HG02884 (cell line): ENCODE data around the gene UAP1L1.

ENCODE experiments used
- ATAC-seq: cut with Tn5 transposase; IDR thresholded peaks from one replicate; pipeline ENCODE4 v1.9.1; 2021; ENCODE audit warnings: mild to moderate bottlenecking, moderate library complexity; ENCODE audit not compliant: unreplicated experiment

UAP1L1 gene

DNA sequence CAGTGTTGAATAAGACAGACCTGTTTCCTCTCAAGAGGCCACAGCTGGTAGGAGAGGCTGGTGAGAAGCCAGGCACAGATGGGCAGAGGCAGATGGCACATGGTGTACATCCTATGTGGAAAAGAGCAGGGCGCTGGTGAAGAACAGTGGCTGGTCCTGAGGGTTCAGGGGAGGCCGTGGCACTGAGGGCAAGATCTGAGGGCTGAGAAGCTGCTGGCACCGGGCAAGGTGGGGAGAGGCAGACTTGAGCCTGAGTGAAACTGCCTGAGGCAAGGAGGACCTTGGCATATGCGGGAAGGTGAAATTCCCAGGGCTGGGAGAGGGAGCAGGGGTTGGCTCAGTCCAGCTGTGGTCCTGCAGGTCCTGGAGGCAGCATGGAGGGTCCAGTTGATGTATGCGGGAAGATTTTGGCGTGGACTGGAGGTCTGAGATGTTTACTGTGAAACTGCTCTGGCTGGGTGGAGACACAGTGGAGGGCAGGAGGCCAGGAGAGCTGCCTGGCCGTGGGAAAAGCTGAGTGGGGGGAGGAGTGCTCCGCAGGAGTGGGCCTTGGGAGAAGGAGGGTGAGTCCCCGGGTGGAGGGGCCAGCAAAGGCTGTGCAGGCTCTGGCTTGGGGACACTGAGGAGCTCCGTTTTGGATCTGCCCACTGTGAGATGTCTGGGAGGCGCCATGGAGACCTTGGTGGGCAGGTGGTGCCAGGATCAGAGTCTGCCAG is 12.1 kb downstream of the UAP1L1 start:
- no peak for ATAC-seq

DNA sequence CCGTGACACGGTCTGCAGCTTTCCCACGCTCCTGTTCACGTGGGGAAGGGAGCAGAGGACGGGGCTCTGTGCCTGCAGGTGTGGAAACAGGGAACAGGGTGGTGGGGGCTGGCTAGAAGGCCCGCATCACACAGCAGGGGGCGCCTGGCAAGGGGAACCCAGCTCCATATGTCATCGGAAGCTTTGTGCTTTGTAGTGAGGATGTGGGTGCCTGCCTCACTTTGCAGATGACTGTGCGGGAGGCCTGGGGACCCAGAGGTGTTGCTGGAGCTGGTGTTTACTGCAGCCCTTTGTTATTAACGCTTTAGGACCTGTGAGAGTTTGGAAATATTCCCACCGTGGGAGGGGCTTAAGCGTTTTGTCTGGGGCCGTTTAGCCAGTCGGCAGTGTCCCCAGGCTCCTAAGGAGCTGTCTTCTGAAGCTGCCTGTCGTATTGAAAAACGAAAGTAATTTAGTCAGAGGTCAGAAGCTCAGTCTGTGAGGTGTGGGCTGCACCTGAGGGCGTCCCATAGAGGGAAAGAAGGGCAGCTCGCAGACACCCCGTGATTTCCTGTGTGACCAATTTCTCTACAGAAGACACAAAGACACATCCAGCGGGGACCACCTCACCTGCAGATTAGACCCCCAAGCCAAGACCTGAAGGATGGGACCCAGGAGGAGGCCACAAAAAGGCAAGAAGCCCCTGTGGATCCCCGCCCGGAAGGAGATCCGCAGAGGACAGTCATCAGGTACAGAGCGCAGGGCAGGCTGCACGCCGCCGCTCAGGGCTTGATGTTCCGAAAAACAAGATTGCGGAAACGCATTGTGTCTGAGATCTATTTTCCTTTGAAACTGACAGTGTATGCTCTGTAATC is 18.6 kb downstream of the UAP1L1 start:
- ATAC-seq = peak; percentile 82

DNA sequence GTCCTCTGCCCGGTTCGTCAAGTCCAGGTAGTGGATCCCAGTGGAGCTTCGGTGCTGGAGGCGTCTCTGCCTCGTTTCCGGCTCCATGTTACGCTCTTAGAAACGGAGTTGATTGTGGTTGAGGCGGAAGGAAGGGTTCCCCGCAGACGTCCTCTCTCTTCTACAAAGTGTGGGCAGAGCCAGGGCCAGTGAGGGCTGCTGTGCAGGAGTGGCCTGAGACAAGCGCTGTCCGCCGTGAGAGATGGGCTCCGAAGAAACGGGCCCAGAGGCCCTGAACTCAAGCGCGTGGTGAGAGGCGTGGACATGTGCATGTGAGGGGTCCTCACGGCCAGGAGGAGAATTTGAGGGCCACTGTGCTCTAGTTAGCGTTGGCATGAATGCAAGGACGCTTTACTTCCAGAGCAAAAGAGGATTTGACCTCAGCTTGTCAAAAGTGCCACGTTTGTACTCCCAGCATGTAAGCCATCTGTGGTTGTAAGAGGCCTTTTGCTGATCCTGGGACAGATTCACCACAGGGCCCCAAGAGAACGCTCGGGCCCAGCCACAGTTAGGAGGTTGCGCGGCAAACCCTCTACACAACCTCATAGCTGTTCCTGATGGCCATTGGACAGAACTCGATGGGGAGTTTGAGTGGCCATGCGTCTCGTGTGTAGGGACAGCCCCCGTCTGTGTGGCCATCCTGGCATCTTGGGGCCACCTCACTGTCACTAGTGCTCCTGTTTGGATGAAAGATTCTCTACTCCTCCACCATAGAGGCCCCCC is 19.6 kb downstream of the UAP1L1 start:
- no peak for ATAC-seq

DNA sequence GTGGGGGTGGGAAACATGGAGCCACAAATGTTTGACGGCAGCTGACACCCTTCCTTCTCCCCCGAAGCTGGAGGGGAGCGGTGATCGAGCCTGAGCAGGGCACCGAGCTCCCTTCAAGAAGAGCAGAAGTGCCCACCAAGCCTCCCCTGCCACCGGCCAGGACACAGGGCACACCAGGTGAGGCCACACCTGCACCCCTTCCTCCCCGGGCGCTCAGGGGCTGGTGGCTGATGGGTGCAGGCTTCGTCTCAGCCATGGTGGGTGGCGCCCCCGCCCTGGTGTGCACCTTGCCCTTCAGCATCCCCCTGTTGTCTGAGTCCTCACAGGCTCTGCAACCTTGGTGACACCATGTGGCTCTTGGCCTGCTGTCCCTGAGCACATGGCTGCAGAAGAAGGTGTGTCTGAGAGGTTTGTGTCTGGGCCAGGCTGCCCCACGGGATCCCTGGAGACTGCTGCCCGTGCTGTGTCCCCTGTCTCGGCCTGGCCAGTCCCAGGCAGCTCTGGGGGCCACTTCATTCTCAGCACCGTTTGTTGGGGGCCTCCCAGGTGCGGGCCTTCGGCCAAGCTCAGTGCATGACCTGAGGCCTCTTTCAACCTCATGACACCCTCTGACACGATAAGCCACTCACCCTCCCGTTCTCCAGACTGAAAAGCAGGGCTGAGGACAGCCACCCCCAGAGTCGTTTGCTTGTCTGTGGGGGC is 20.6 kb downstream of the UAP1L1 start:
- no peak for ATAC-seq

DNA sequence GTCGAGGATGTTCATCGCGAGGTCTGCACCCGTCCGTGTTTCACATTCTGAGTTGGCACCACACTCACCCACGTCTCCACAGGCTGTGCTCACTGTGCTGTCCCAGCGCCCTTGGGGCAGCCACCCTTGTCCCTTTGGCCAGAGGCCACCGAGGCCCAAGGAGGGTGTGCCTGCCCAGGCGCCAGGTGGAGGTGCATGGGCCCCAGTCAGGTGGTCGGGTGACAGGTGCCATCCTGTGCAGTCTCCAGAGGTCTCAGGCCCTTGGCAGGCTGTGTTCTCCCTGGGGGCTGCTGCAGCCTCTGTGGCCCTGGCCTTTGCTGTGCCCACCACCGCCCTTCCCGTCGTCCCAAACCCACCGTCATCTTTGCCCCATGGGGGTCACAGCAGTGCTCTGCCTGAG is 21.9 kb downstream of the UAP1L1 start:
- ATAC-seq = no peak

DNA sequence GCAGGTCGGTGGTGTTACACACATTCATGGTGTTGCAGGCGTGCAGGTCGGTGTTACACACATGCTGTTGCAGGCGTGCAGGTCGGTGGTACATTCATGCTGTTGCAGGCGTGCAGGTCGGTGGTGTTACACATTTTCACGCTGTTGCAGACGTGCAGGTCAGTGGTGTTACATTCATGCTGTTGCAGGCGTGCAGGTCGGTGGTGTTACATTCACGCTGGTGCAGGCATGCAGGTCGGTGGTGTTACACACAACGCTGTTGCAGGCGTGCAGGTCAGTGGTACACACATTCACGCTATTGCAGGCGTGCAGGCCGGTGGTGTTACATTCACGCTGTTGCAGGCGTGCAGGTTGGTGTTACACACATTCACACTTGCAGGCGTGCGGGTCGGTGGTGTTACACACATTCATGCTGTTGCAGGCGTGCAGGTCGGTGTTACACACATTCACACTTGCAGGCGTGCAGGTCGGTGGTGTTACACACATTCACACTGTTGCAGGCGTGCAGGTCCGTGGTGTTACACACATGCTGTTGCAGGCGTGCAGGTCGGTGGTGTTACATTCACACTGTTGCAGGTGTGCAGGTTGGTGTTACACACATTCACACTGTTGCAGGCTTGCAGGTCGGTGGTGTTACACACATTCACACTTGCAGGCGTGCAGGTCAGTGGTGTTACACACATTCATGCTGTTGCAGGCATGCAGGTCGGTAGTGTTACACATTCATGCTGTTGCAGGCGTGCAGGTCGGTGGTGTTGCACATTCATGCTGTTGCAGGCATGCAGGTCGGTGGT is 26.1 kb downstream of the UAP1L1 start:
- no peak for ATAC-seq

DNA sequence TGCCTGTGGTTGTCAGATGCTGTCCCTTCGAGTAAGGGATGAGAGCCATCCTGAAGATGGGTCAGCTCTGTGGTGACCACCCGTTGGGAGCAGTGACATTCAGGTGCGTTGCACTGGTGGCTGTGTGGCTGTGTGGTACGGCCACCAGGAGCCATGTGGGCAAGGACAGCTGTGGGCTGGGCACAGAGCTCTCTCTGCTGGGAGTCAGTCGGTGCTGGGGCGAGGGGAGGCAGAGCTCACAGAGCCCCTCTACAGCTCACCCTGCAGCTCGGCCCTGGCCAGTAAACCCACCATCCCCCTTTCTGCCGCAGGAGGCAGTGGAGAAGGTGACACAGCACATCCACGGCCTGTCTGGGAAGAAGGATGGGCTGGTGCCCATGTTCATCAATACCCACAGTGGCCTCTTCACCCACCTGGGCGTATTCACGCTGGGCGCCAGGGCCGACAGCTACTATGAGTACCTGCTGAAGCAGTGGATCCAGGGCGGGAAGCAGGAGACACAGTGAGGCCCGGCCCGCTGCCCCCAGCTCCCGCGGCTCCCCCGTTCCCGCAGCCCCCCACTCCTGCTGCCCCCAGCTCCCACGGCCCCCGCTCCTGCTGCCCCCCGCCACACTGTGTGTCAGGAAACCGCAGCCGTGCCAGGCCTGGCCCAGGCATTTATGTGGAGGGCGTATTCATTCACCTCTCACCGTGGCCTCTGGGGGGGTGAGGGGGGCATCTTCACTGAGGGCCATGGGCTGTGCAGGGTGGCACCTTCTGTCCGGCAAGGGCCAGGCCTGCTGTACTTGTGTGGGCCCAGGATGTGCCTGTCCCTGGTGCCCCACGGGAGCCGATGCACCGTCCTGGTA is 28.7 kb downstream of the UAP1L1 start:
- no peak for ATAC-seq

DNA sequence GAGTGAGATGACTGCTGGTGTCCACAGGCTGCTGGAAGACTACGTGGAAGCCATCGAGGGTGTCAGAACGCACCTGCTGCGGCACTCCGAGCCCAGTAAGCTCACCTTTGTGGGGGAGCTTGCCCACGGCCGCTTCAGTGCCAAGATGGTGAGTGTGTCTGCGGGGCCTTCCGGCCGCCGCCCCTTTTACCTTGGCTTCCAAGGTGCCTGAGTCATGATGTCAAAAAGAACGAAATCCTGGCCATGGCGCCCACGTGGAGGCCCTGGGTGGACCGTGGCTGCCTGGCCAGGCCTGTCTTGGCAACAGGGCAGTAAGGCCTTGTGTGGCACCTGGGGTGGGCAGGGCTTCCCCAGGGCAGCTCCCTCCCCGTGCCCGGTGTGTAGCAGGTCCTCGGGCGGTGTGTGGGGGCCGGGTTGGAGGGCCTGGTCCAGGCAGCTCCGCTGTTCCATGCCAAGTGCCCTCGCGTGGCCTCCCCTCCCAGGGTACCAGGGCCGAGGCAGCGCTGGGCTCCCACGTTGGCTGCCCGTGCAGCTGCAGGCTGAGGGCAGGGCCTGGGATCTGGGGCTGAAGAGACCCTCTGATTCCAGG is 29.4 kb downstream of the UAP1L1 start:
- no peak for ATAC-seq

DNA sequence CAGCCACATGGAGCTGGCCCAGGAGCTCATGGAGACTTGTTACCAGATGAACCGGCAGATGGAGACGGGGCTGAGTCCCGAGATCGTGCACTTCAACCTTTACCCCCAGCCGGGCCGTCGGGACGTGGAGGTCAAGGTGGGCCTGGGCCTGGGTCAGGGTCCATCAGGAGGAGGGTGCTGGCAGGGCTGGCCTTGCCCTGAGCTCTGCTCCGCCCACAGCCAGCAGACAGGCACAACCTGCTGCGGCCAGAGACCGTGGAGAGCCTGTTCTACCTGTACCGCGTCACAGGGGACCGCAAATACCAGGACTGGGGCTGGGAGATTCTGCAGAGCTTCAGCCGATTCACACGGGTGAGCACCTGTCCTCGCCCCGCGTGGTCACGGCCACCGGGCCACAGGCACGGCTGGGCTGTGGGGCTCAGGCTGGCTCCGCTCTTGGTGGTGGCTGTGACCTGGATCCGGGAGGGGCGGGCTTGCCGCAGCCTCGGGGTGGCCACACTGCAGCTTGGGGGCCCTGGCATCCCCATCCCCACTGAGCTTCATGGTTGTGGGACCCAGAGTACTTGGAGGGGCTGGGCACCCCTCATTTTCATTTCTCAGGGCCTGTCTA is 30.1 kb downstream of the UAP1L1 start:
- no peak for ATAC-seq

DNA sequence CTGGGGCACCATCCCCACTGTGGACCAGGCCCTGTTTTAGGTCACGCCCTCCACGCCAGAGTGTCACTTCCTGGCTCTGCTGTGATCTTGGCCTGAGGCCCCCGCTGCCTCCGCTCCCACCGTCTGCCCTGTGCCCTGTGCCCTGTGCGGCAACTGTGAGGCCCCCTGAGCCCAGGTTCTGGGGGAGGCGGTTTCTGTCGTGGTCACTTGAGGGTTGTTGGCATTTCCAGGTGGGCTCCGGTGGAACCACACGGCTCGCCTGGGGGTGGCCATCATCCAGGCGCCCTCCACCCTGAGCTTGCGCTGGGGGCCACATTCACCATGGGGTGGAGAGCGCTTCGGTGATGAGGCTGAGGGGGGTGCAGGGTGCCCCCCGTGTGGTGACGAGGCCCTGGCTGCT is 30.7 kb downstream of the UAP1L1 start:
- no peak for ATAC-seq

DNA sequence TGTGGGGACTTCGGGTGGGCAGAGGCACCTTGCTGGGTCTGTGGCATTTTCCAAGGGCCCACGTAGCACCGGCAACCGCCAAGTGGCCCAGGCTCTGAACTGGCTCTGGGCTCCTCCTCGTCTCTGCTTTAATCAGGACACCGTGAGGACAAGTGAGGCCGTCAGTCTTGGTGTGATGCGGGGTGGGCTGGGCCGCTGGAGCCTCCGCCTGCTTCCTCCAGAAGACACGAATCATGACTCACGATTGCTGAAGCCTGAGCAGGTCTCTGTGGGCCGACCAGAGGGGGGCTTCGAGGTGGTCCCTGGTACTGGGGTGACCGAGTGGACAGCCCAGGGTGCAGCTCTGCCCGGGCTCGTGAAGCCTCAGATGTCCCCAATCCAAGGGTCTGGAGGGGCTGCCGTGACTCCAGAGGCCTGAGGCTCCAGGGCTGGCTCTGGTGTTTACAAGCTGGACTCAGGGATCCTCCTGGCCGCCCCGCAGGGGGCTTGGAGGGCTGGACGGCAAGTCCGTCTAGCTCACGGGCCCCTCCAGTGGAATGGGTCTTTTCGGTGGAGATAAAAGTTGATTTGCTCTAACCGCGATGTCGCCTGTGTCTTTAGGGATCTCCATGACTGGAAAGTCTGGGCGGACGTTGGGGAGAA is 31.4 kb downstream of the UAP1L1 start:
- no peak for ATAC-seq

DNA sequence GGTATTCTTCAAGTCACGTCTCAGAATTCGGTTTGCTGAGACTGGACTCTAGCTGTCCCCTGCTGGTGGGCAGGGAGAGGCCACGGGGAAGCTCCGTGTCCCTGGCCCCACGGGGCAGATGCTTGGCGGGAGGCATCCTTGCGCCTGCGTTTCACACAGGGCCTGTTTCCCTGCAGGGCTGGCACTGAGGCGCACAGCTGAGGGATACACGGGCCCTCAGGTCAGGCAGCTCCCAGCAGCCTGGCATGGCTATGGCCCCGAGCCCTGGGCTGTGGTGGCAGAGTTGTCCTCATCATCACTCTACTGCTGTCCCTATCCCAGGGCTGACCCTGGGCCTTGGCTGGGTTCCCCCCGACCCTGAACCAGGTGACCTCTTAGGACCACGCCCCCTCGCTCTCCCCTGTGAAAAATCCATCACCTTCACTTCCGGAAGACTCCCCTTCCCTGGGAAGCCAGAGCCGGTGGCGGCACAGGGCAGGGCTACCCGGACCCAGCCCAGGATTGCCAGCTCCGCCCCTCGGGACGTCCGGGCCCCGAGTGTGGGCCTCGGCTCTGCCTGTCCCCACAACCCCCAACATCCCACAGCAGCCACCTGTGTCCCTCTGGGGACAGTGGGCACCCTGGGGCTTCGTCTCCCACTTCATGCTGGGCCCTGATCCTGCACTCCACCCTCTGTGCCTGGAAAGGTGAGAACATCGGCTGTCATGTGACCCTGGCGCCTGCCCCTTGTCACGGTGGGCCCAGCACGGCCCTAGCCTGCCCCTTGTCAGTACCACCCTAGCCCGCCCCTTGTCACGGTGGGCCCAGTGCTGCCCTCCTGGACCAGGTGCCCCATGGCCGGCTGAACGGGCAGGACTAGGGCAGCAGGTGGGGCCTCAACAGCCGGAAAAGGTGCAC is 32.2 kb downstream of the UAP1L1 start:
- ATAC-seq = no peak

DNA sequence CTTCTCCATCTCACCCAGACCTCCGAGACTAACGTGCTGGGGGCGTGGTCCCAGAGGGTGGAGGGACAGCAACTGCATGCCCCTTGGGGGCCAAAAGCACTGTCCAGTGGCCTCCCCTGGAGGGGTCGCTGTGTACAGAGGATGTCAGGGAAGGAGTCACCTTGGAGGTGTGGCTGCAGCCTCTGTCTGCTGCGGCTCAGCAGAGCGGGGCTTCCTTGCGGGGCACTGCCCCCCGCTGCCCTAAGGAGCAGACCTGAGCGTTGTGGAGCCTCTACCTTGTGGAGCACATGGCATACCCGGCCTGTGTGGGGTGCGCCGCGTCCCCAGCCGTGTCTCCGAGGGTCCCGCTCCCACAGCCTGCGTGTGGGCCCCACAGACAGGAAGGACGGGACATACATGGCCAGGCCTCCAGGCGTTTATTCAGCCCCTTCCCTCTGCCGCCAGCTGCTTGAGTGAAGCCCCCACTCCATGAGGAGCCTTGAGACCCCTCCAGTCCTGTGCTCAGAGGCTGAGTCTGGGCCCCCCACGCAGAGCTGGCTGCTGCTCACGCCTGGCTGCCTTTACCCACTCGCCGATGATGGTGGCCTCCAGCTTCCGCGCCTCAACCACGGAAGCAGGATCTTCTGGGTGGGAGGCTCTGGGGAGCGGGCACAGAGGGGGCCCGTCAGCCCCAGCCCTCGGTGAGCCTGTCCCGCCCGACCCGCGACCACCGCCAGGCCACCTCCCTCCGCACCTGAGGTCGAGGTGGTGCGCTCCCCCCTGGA is 33.0 kb downstream of the UAP1L1 start:
- no peak for ATAC-seq

DNA sequence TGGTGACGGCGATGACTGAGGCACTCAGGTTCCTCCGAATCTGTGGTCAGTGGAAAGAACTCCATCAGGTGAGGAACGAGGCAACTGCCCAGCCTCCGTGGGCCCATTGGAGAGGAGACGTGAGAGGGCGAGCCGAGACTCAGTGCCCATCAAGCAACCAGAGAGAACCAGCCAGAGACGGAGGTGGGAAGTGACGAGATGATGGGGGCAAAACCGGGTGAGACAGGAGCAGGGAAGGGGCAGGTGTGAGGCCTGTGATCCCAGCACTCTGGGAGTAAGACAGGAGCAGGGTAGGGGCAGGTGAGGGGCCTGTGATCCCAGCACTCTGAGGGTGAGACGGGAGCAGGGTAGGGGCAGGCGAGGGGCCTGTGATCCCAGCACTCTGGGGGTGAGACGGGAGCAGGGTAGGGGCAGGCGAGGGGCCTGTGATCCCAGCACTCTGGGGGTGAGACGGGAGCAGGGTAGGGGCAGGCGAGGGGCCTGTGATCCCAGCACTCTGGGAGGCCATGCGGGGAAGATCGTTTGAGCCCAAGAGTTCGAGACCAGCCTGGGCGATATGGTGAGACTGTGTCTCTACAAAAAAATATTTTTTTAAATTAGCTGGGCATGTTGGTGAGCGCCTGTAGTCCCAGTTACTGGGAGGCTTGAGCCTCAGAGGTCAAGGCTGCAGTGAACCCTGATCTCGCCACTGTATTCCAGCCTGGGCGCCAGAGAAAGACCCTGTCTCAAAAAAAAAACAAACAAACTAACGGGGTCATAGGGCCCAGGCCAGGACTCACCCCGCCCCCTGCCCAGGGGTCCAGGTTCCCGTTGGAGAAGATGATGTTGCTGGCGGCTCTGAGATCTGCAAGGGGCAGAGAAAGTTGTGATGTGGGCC is 33.8 kb downstream of the UAP1L1 start:
- no peak for ATAC-seq
